Mucosa of descending colon (tissue), 3 donors: ENCODE measurements around the gene HTATSF1. TPM values are rescaled to one million over a fixed set of nuclear protein-coding genes. Genes with fewer than 3 reads are reported as not detected.

ENCODE experiments used
- ATAC-seq: fragments of 200-7000 bp; cut with Tn5 transposase; one replicate; pipeline ENCODE4 v1.9.1; 2020; ENCODE audit warnings: mild to moderate bottlenecking, moderate library complexity
- DNase-seq, 3 donors: peaks; one replicate each; pipeline ENCODE4 v3.0.0-alpha.2; 2020
- H3K36me3 ChIP-seq: fragments of 200-600 bp; one replicate; pipeline ENCODE4 v1.8.0; 2021; ENCODE audit warnings: low read depth, mild to moderate bottlenecking
- H3K4me1 ChIP-seq: fragments of 200-600 bp; one replicate; pipeline ENCODE4 v1.8.0; 2021; ENCODE audit warnings: low read depth, mild to moderate bottlenecking
- H3K4me3 ChIP-seq: fragments of 200-600 bp; one replicate; pipeline ENCODE4 v1.8.0; 2021; ENCODE audit warnings: mild to moderate bottlenecking
- H3K9me3 ChIP-seq: fragments of 200-600 bp; one replicate; pipeline ENCODE4 v1.8.0; 2021; ENCODE audit warnings: mild to moderate bottlenecking
- intact Hi-C, 2 donors: fragments of 100-400 bp; cut with DNase I in 1 of 2; cut with micrococcal nuclease in 1 of 2; formaldehyde crosslinking; loops; one replicate each; pipeline versions ENCODE4 v1.11.0 to v1.11.1; 2022; cut with DNase I, micrococcal nuclease
- total RNA-seq, 3 donors: library from RNA; stranded (reverse); fragmentation: NEBNext Ultra II Directional in 2 of 3; extraction: Animal tissue kit (Norgen Biotek cat#: 25700) in 2 of 3; gene quantifications; one replicate each; pipeline versions ENCODE4 v1.2.1 to v1.2.4, GENCODE V29; 2021 to 2023
- TF ChIP-seq, protein P1 (sequence below): fragments of 200-600 bp; IDR thresholded peaks from one replicate; pipeline ENCODE4 v1.8.0; 2022; ENCODE audit warnings: antibody characterized with exemption, mild to moderate bottlenecking
- donor health status: DM: no; HTN: no; CAD: no; lungs with moderate emphysema.
- donor health status: DM: no; HTN: no; CAD: no.
- donor health status: DM: no; HTN: yes; CAD: no.

HTATSF1 gene
- total RNA-seq, 3 donors from 2014 or later, result 28.1 to 35.8 (median 29.2) TPM

- intact Hi-C loops, result no loop called here
- H3K4me1 ChIP-seq, result no peaks in the 10 kb centered on the region
- H3K36me3 ChIP-seq, result no peaks in the 10 kb centered on the region
- no peaks in the 10 kb centered on the region for H3K9me3 ChIP-seq
- ATAC-seq (no peak), DNase-seq (no peak)
- no peak overlapping the region for H3K4me3 ChIP-seq
- TF ChIP-seq, protein P1, sequence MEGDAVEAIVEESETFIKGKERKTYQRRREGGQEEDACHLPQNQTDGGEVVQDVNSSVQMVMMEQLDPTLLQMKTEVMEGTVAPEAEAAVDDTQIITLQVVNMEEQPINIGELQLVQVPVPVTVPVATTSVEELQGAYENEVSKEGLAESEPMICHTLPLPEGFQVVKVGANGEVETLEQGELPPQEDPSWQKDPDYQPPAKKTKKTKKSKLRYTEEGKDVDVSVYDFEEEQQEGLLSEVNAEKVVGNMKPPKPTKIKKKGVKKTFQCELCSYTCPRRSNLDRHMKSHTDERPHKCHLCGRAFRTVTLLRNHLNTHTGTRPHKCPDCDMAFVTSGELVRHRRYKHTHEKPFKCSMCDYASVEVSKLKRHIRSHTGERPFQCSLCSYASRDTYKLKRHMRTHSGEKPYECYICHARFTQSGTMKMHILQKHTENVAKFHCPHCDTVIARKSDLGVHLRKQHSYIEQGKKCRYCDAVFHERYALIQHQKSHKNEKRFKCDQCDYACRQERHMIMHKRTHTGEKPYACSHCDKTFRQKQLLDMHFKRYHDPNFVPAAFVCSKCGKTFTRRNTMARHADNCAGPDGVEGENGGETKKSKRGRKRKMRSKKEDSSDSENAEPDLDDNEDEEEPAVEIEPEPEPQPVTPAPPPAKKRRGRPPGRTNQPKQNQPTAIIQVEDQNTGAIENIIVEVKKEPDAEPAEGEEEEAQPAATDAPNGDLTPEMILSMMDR, result no peak
Measured at GRCh38 chrX:136480383-136480782, 17.0 kb upstream of the HTATSF1 start.

DNA sequence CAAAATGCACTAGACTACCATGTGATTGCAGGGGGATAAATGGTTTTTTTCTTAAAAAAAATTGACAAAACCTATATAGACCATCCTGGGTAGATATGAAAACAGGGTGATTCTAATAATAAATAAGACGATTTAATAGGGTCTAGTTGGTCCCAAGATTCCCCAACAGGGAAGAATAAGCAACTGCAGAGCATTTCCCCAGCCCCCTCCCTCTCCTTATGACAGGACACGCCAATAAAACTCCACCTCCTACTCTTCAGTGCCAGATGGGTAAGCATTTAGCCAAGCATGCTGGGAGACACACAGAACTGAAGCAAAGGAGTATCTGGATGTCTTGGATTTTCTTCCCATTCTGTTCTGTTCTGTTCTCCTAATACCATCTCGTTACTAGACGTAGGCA, 9.7 kb upstream of the HTATSF1 start, which contains the start of gene BRS3:
Gene BRS3 (plus strand): TSS at position 301 of the 400 bp plus-strand sequence. CDS start 168 bp downstream, outside the sequence.
- H3K36me3 ChIP-seq, result no peaks in the 10 kb centered on the region
- H3K4me1 ChIP-seq, result no peaks in the 10 kb centered on the region
- H3K4me3 ChIP-seq, result no peak within 1 kb of the TSS
- TF ChIP-seq, protein P1, result no peak
- intact Hi-C loops, result no loop called here
- no peaks in the 10 kb centered on the region for H3K9me3 ChIP-seq
- DNase-seq (no peak), ATAC-seq (no peak)

- TF ChIP-seq, protein P1, result no peak
- Histone ChIP-seq H3K9me3 (no peaks in the 10 kb centered on the region), H3K4me1 (no peaks in the 10 kb centered on the region), H3K36me3 (no peaks in the 10 kb centered on the region), H3K4me3 (no peak overlapping the region)
- DNase-seq (no peak), ATAC-seq (no peak)
- intact Hi-C loops, result no loop called here
Measured at GRCh38 chrX:136488706-136489105, 8.7 kb upstream of the HTATSF1 start.

DNA sequence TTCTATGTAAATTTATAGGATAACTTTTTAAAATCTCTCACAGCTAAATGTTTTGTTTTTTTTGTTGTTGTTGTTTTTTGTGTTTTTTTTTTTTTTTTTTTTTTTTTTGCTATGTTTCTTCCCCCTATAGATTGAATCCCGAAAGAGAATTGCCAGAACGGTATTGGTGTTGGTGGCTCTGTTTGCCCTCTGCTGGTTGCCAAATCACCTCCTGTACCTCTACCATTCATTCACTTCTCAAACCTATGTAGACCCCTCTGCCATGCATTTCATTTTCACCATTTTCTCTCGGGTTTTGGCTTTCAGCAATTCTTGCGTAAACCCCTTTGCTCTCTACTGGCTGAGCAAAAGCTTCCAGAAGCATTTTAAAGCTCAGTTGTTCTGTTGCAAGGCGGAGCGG, 5.6 kb upstream of the HTATSF1 start:
- TF ChIP-seq, protein P1, result no peak
- H3K9me3 ChIP-seq, result no peaks in the 10 kb centered on the region
- intact Hi-C loops, result no loop called here

GRCh38 chrX:136493011-136493410, 4.4 kb upstream of the HTATSF1 start:
- ATAC-seq (no peak), DNase-seq (no peak)
- TF ChIP-seq, protein P1, result no peak
- Histone ChIP-seq H3K4me3 (no peak overlapping the region), H3K4me1 (no peaks in the 10 kb centered on the region), H3K36me3 (no peaks in the 10 kb centered on the region), H3K9me3 (no peaks in the 10 kb centered on the region)
- intact Hi-C loops, result no loop called here

More for the DNA sequence above, 5.6 kb upstream of the HTATSF1 start:
- ATAC-seq (no peak), DNase-seq (no peak)
- no peaks in the 10 kb centered on the region for H3K4me1 ChIP-seq
- no peaks in the 10 kb centered on the region for H3K36me3 ChIP-seq
- H3K4me3 ChIP-seq, result no peak overlapping the region

DNA sequence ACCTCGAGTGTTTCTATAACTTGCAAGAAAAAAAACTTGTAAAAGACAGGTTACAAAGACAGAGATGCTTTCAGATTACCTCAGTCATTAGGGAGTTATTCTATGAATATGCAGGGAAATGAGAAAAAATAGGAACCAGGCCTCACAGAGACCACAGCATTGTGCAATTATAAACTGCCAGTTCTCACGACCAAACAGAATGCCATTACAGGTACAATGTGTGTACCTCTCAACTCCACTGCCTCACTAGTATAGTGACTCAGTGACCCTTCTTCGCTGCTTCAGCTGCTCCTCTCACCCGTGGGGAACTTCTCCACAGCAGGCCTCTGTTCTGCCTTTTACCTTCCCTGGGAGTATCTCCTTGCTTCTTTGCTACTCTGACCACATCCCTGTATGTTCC, 2.3 kb upstream of the HTATSF1 start:
- intact Hi-C loops, result no loop called here
- DNase-seq, result no peak
- no peak for ATAC-seq

More for the DNA sequence above, 2.3 kb upstream of the HTATSF1 start:
- Histone ChIP-seq H3K4me1 (no peaks in the 10 kb centered on the region), H3K36me3 (no peaks in the 10 kb centered on the region), H3K9me3 (no peaks in the 10 kb centered on the region), H3K4me3 (no peak overlapping the region)
- TF ChIP-seq, protein P1, result no peak
